Ovary (tissue), 3 donors: Measurements from ENCODE around the gene RTP5.

ENCODE experiments used
- CTCF ChIP-seq, 3 donors: fragments of 450-650 bp in 2 of 3; fragments of 200-600 bp in 1 of 3; IDR thresholded peaks; one replicate each; pipeline versions ENCODE4 v1.5.1 to v1.8.0; 2016 to 2022; ENCODE audit warnings: antibody characterized with exemption in 3 of 3, mild to moderate bottlenecking in 1 of 3
- EP300 ChIP-seq: sonication (generic); formaldehyde crosslinking; IDR thresholded peaks from one replicate; pipeline ENCODE4 v1.6.1; 2017; ENCODE audit warnings: antibody characterized with exemption
- POLR2A ChIP-seq: fragments of 450-650 bp; IDR thresholded peaks from one replicate; pipeline ENCODE4 v1.6.1; 2017; ENCODE audit warnings: antibody characterized with exemption, mild to moderate bottlenecking, moderate library complexity
- donor health status: DM: no; HTN: no; CAD: no.

- no peak for TF ChIP-seq POLR2A
- no peak for TF ChIP-seq EP300
- no peak for TF ChIP-seq CTCF (IDR thresholded peaks at IDR 0.05)
Observed at GRCh38 chr2:241901500-241902351, 32.2 kb downstream of the RTP5 start.
